K562 (cell line): ENCODE results near the gene BTBD1. TPM values are rescaled to one million over a fixed set of nuclear protein-coding genes. Genes with fewer than 3 reads are reported as not detected.

Experiments
- CREB1 ChIP-seq, 2 experiments: sonication (generic) in 1 of 2; formaldehyde crosslinking in 1 of 2; IDR thresholded peaks; 2 replicates each; pipeline versions ENCODE4 v1.6.1 to v1.8.0; 2012 to 2022; ENCODE audit warnings: inconsistent platforms in 1 of 2, mild to moderate bottlenecking in 1 of 2, missing genetic modification reagents in 1 of 2, moderate library complexity in 1 of 2
- CREB3L1 ChIP-seq: fragments of 450-650 bp; IDR thresholded peaks from 2 replicates; pipeline ENCODE4 v1.6.1; 2014; ENCODE audit warnings: low read depth, mild to moderate bottlenecking, moderate library complexity, borderline replicate concordance
- DNMT1 ChIP-seq: fragments of 450-650 bp; IDR thresholded peaks from 2 replicates; pipeline ENCODE4 v1.6.1; 2016; ENCODE audit warnings: antibody characterized with exemption, mild to moderate bottlenecking
- NR0B1 ChIP-seq: fragments of 450-650 bp; IDR thresholded peaks from one replicate; pipeline ENCODE4 v1.6.1; 2018; ENCODE audit warnings: mild to moderate bottlenecking, moderate library complexity; ENCODE audit not compliant: partially characterized antibody
- SMARCA5 ChIP-seq: fragments of 450-650 bp; IDR thresholded peaks from 2 replicates; pipeline ENCODE4 v1.6.1; 2016
- TCF7 ChIP-seq: sonication (generic); IDR thresholded peaks from 2 replicates; pipeline ENCODE4 v1.6.1; 2016; ENCODE audit warnings: antibody characterized with exemption, borderline replicate concordance
- ZBTB40 ChIP-seq, 2 experiments: fragments of 450-650 bp in 1 of 2; sonication (generic) in 1 of 2; formaldehyde crosslinking in 1 of 2; IDR thresholded peaks; 2 replicates each; pipeline versions ENCODE4 v1.7.1 to v1.9.0; 2016 to 2022; ENCODE audit warnings: inconsistent platforms in 1 of 2, mild to moderate bottlenecking in 1 of 2, missing genetic modification reagents in 1 of 2
- ZNF174 ChIP-seq: fragments of 250-450 bp; sonication (Bioruptor Pico); IDR thresholded peaks from 2 replicates; pipeline ENCODE4 v1.4.0; 2020; ENCODE audit warnings: mild to moderate bottlenecking
- ZNF444 ChIP-seq: fragments of 250-450 bp; sonication (Bioruptor Pico); IDR thresholded peaks from 2 replicates; pipeline ENCODE4 v1.4.0; 2020; ENCODE audit warnings: mild to moderate bottlenecking, moderate library complexity
- ZNF639 ChIP-seq, 2 experiments: fragments of 200-800 bp in 1 of 2; sonication (Bioruptor generic) in 1 of 2; sonication (generic) in 1 of 2; formaldehyde crosslinking in 1 of 2; IDR thresholded peaks in 1 of 2; conservative IDR thresholded peaks in 1 of 2; 2 replicates each; pipeline versions ENCODE4 v1.5.0 to v1.6.1; 2016 to 2020; ENCODE audit warnings: missing compliant biosample characterization in 1 of 2, missing genetic modification characterization in 1 of 2, missing genetic modification reagents in 1 of 2
- polyA plus RNA-seq, 8 experiments: library from polyadenylated mRNA; depleted of rRNA in 4 of 8; stranded (reverse) in 5 of 8; unstranded in 3 of 8; fragments of >200 nt; fragmentation: Nextera tagmentation in 2 of 8; fragmentation: Illumina TruSeq in 1 of 8; extraction: Ambion mirVana in 2 of 8; extraction: Trizol in 1 of 8; gene quantifications; 2 replicates each; pipeline versions ENCODE4 v1.2.1 to v1.2.3, GENCODE V29; 2011 to 2014; ENCODE audit warnings: inconsistent platforms in 1 of 8, missing spikeins in 1 of 8
- total RNA-seq, 7 experiments: library from RNA; depleted of rRNA in 6 of 7; stranded (reverse); fragments of >200 nt in 6 of 7; fragmentation: Illumina TruSeq in 2 of 7; extraction: Trizol in 2 of 7; gene quantifications; 2 replicates each; pipeline versions ENCODE4 v1.2.1 to v1.2.3, GENCODE V29; 2011 to 2021; ENCODE audit warnings: low replicate concordance in 1 of 7

BTBD1 gene
- total and polyA plus RNA-seq, 9 of the 15 experiments (the other 6 are each of a cell fraction or from before 2014, with no cell fraction given), result 19.4 to 106 (median 90.4) TPM

GRCh38 chr15:82985688-82986441 lies 81.2 kb downstream of the BTBD1 start, which contains the start of gene RAMAC (continued):
- peak; percentile 96 for TF ChIP-seq ZBTB40 (IDR thresholded peaks at IDR 0.05)
- no peak for TF ChIP-seq ZBTB40 (CRISPR knock-in tag; IDR thresholded peaks at IDR 0.05)
- no peak for TF ChIP-seq NR0B1
- no peak for TF ChIP-seq DNMT1
- no peak for TF ChIP-seq SMARCA5
- TF ChIP-seq ZNF639 (CRISPR knock-in tag; conservative IDR thresholded peaks at IDR 0.05 in 1 of 2, IDR thresholded peaks at IDR 0.05 in 1 of 2), result no peak
- TF ChIP-seq CREB3L1, result peak; percentile 74
- no peak for TF ChIP-seq TCF7
- no peak for TF ChIP-seq ZNF444
- TF ChIP-seq CREB1 (IDR thresholded peaks at IDR 0.05), result no peak
- TF ChIP-seq CREB1 (CRISPR knock-in tag; IDR thresholded peaks at IDR 0.05), result peak; percentile 14; the same call in 1 of the 2 replicates
- no peak for TF ChIP-seq ZNF174
